Measurements from ENCODE around the gene TRAPPC2L. TPM values are rescaled to one million over a fixed set of nuclear protein-coding genes. Genes with fewer than 3 reads are reported as not detected.

The TRAPPC2L gene
- total RNA-seq, 1 donor = 43.1 TPM

GRCh38 chr16:88899901-88900661, 43.2 kb downstream of the TRAPPC2L start:
- no peak for DNase-seq (ENCODE audit: insufficient read length, low spot score, missing footprints)
- no peaks in the 10 kb centered on the region for H3K9me3 ChIP-seq (ENCODE audit: low read depth, low read length)
- H3K4me1 ChIP-seq (ENCODE audit: insufficient read depth, low read length) = no peaks in the 10 kb centered on the region
- H4K20me1 ChIP-seq (ENCODE audit: insufficient read depth, low read length) = no peaks in the 10 kb centered on the region
- peaks cover 8% of the 10 kb centered on the region for H3K27me3 ChIP-seq (ENCODE audit: insufficient read depth, low read length)
- no peaks in the 10 kb centered on the region for H3K36me3 ChIP-seq (ENCODE audit: insufficient read depth, low read length)
- H3K79me2 ChIP-seq (ENCODE audit: insufficient read depth, low read length) = no peaks in the 10 kb centered on the region
- H3K4me2 ChIP-seq (ENCODE audit: insufficient read depth, low read length) = no peak overlapping the region
- H3K27ac ChIP-seq (ENCODE audit: low read depth, low read length) = no peak overlapping the region
- no peak overlapping the region for H2AFZ ChIP-seq (ENCODE audit: low read length)
- TF ChIP-seq CTCF (IDR thresholded peaks at IDR 0.05; ENCODE audit: extremely low read depth, low read depth, low read length) = no peak
- no peak overlapping the region for H3K4me3 ChIP-seq (ENCODE audit: insufficient read depth, low read length)

GRCh38 chr16:88900662-88901052, 43.7 kb downstream of the TRAPPC2L start:
- H3K4me2 ChIP-seq (ENCODE audit: insufficient read depth, low read length) = no peak overlapping the region
- no peaks in the 10 kb centered on the region for H3K9me3 ChIP-seq (ENCODE audit: low read depth, low read length)
- peaks cover 8% of the 10 kb centered on the region for H3K27me3 ChIP-seq (ENCODE audit: insufficient read depth, low read length)
- DNase-seq (ENCODE audit: insufficient read length, low spot score, missing footprints) = no peak
- no peaks in the 10 kb centered on the region for H3K4me1 ChIP-seq (ENCODE audit: insufficient read depth, low read length)
- H3K4me3 ChIP-seq (ENCODE audit: insufficient read depth, low read length) = no peak overlapping the region
- TF ChIP-seq CTCF (IDR thresholded peaks at IDR 0.05; ENCODE audit: extremely low read depth, low read depth, low read length) = no peak
- no peak overlapping the region for H3K27ac ChIP-seq (ENCODE audit: low read depth, low read length)
- H2AFZ ChIP-seq (ENCODE audit: low read length) = no peak overlapping the region
- no peaks in the 10 kb centered on the region for H3K36me3 ChIP-seq (ENCODE audit: insufficient read depth, low read length)
- H4K20me1 ChIP-seq (ENCODE audit: insufficient read depth, low read length) = no peaks in the 10 kb centered on the region
- no peaks in the 10 kb centered on the region for H3K79me2 ChIP-seq (ENCODE audit: insufficient read depth, low read length)

GRCh38 chr16:88901718-88902337, 44.9 kb downstream of the TRAPPC2L start:
- TF ChIP-seq CTCF (IDR thresholded peaks at IDR 0.05; ENCODE audit: extremely low read depth, low read depth, low read length) = no peak
- no peak overlapping the region for H3K4me2 ChIP-seq (ENCODE audit: insufficient read depth, low read length)

GRCh38 chr16:88902744-88903143, 45.8 kb downstream of the TRAPPC2L start:
- Histone ChIP-seq H3K4me3 (ENCODE audit: insufficient read depth, low read length) (no peak overlapping the region), H3K27ac (ENCODE audit: low read depth, low read length) (no peak overlapping the region), H3K9me3 (ENCODE audit: low read depth, low read length) (no peaks in the 10 kb centered on the region), H3K4me2 (ENCODE audit: insufficient read depth, low read length) (no peak overlapping the region), H3K4me1 (ENCODE audit: insufficient read depth, low read length) (no peaks in the 10 kb centered on the region), H2AFZ (ENCODE audit: low read length) (no peak overlapping the region), H4K20me1 (ENCODE audit: insufficient read depth, low read length) (no peaks in the 10 kb centered on the region), H3K36me3 (ENCODE audit: insufficient read depth, low read length) (no peaks in the 10 kb centered on the region), H3K79me2 (ENCODE audit: insufficient read depth, low read length) (no peaks in the 10 kb centered on the region), H3K27me3 (ENCODE audit: insufficient read depth, low read length) (peaks cover 8% of the 10 kb centered on the region)
- no peak for TF ChIP-seq CTCF (IDR thresholded peaks at IDR 0.05; ENCODE audit: extremely low read depth, low read depth, low read length)
- no peak for DNase-seq (ENCODE audit: insufficient read length, low spot score, missing footprints)

More at GRCh38 chr16:88901718-88902337, 44.9 kb downstream of the TRAPPC2L start:
- Histone ChIP-seq H3K9me3 (ENCODE audit: low read depth, low read length) (no peaks in the 10 kb centered on the region), H3K4me3 (ENCODE audit: insufficient read depth, low read length) (no peak overlapping the region), H3K27ac (ENCODE audit: low read depth, low read length) (no peak overlapping the region), H4K20me1 (ENCODE audit: insufficient read depth, low read length) (no peaks in the 10 kb centered on the region), H3K79me2 (ENCODE audit: insufficient read depth, low read length) (no peaks in the 10 kb centered on the region), H3K36me3 (ENCODE audit: insufficient read depth, low read length) (no peaks in the 10 kb centered on the region), H3K27me3 (ENCODE audit: insufficient read depth, low read length) (peaks cover 8% of the 10 kb centered on the region), H2AFZ (ENCODE audit: low read length) (no peak overlapping the region), H3K4me1 (ENCODE audit: insufficient read depth, low read length) (no peaks in the 10 kb centered on the region)
- no peak for DNase-seq (ENCODE audit: insufficient read length, low spot score, missing footprints)

All from osteoblast (primary cell).